Natural killer cell (primary cell): Measurements from ENCODE around the gene GTF3C1. TPM values are rescaled to one million over a fixed set of nuclear protein-coding genes. Genes with fewer than 3 reads are reported as not detected.
"Not testable (repeated sequence)": the region's sequence is repeated elsewhere in the genome, so short reads cannot be mapped to it uniquely, and the experiment has no call there.

ENCODE experiments used
- ATAC-seq, 3 donors: fragments of 150-1000 bp in 2 of 3; fragments of 200-7000 bp in 1 of 3; cut with Tn5 transposase; 1 replicate in 1 of 3; 2 replicates in 2 of 3; pipeline ENCODE4 v1.10.0; 2021; ENCODE audit warnings: mild to moderate bottlenecking in 2 of 3, moderate library complexity in 2 of 3
- DNase-seq, 2 donors: peaks; one replicate each; pipeline versions ENCODE4 v3.0.0 to v3.0.0-alpha.2; 2013 to 2021; ENCODE audit warnings: mixed read lengths in 1 of 2
- H3K27ac ChIP-seq: one replicate; pipeline ENCODE4 v1.5.1; 2013; ENCODE audit warnings: mild to moderate bottlenecking, low read length
- H3K27me3 ChIP-seq: one replicate; pipeline ENCODE4 v1.6.1; 2013; ENCODE audit warnings: low read length; ENCODE audit not compliant: control insufficient read depth, insufficient read depth
- H3K36me3 ChIP-seq: one replicate; pipeline ENCODE4 v1.6.1; 2013; ENCODE audit warnings: low read length; ENCODE audit not compliant: control insufficient read depth, insufficient read depth
- H3K4me1 ChIP-seq: one replicate; pipeline ENCODE4 v1.6.1; 2013; ENCODE audit warnings: low read length; ENCODE audit not compliant: control insufficient read depth, insufficient read depth
- H3K4me3 ChIP-seq: one replicate; pipeline ENCODE4 v1.5.1; 2013; ENCODE audit warnings: low read length
- H3K9me3 ChIP-seq: one replicate; pipeline ENCODE4 v1.6.1; 2013; ENCODE audit warnings: low read length; ENCODE audit not compliant: control insufficient read depth, insufficient read depth
- H3K27ac Mint-ChIP-seq, 2 donors: one replicate each; pipeline ENCODE4 v1.8.0; 2022; ENCODE audit warnings: mild to moderate bottlenecking in 2 of 2, mixed read lengths in 2 of 2, moderate library complexity in 1 of 2
- H3K27me3 Mint-ChIP-seq, 2 donors: one replicate each; pipeline ENCODE4 v1.8.0; 2022; ENCODE audit warnings: low read depth in 2 of 2, mixed read lengths in 2 of 2
- H3K36me3 Mint-ChIP-seq: one replicate; pipeline ENCODE4 v1.8.0; 2022; ENCODE audit warnings: mixed read lengths
- H3K4me1 Mint-ChIP-seq, 2 donors: one replicate each; pipeline ENCODE4 v1.8.0; 2022; ENCODE audit warnings: mixed read lengths in 2 of 2
- H3K4me3 Mint-ChIP-seq: one replicate; pipeline ENCODE4 v1.8.0; 2022; ENCODE audit warnings: mild to moderate bottlenecking, moderate library complexity, mixed read lengths
- H3K9me3 Mint-ChIP-seq, 2 donors: one replicate each; pipeline ENCODE4 v1.8.0; 2022; ENCODE audit warnings: mixed read lengths in 2 of 2
- WGBS: methylation state at CpG from one replicate; pipeline ENCODE4 v1.1.7; 2013; ENCODE audit warnings: missing lambda C conversion rate; ENCODE audit not compliant: insufficient coverage; 5-methylcytosine and 5-hydroxymethylcytosine counted together
- intact Hi-C: fragments of 100-400 bp; cut with micrococcal nuclease; formaldehyde crosslinking; loops from one replicate; pipeline ENCODE4 v1.14.2; 2022
- total RNA-seq, 4 donors: library from RNA; stranded (reverse); fragments of 120-200 nt in 1 of 4; gene quantifications; one replicate each; pipeline versions ENCODE4 v1.2.3 to v1.2.4, GENCODE V29; 2013 to 2022
- TF ChIP-seq, protein P1 (sequence below): fragments of 200-600 bp; IDR thresholded peaks from one replicate; pipeline ENCODE4 v1.8.0; 2022; ENCODE audit warnings: antibody characterized with exemption

Gene GTF3C1
- total RNA-seq, 3 donors from 2014 or later (not counting 1 experiment from before 2014, with no cell fraction given) = 111 to 160 (median 125) TPM

- Mint-ChIP-seq H3K36me3 (no peaks in the 10 kb centered on the region), H3K4me3 (peak overlapping the region; percentile 18), H3K9me3 (no peaks in the 10 kb centered on the region), H3K27ac (peak overlapping the region; percentile 47 to 65), H3K4me1 (peaks cover 21 to 50% of the 10 kb centered on the region in 2 donors), H3K27me3 (no peaks in the 10 kb centered on the region)
- WGBS = over 99% methylated on average over 8 of the region's 8 CpGs
- Histone ChIP-seq H3K9me3 (no peaks in the 10 kb centered on the region), H3K36me3 (peaks cover 82% of the 10 kb centered on the region), H3K4me3 (no peak overlapping the region), H3K4me1 (peaks cover 39% of the 10 kb centered on the region), H3K27me3 (no peaks in the 10 kb centered on the region), H3K27ac (no peak overlapping the region)
- TF ChIP-seq, protein P1, sequence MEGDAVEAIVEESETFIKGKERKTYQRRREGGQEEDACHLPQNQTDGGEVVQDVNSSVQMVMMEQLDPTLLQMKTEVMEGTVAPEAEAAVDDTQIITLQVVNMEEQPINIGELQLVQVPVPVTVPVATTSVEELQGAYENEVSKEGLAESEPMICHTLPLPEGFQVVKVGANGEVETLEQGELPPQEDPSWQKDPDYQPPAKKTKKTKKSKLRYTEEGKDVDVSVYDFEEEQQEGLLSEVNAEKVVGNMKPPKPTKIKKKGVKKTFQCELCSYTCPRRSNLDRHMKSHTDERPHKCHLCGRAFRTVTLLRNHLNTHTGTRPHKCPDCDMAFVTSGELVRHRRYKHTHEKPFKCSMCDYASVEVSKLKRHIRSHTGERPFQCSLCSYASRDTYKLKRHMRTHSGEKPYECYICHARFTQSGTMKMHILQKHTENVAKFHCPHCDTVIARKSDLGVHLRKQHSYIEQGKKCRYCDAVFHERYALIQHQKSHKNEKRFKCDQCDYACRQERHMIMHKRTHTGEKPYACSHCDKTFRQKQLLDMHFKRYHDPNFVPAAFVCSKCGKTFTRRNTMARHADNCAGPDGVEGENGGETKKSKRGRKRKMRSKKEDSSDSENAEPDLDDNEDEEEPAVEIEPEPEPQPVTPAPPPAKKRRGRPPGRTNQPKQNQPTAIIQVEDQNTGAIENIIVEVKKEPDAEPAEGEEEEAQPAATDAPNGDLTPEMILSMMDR = no peak
- intact Hi-C loops = no loop called here
- ATAC-seq (no peak), DNase-seq (no peak)
Measured at GRCh38 chr16:27436065-27436464, 113.6 kb downstream of the GTF3C1 start.

DNA sequence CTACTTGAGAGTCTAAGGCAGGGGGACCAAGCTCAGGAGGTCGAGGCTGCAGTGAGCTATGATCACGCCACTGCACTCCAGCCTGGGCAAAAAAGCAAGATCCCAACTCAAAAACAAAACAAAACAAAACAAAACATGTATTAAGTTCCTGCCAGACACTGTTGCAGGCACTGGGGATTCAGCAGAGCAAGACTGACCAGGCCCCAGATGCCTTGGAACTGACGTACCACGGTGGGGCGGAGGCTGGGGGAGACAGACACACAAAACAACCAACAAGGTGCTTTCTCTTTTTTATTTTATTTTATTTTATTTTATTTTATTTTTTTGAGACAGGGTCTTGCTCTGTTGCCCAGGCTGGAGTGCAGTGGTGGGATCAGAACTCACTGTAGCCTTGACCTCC lies 114.6 kb downstream of the GTF3C1 start:
- intact Hi-C loops, H3K27me3 Mint-ChIP-seq, H3K9me3 ChIP-seq, H3K9me3 Mint-ChIP-seq, H3K27me3 ChIP-seq, H3K4me3 Mint-ChIP-seq, H3K4me3 ChIP-seq, H3K36me3 Mint-ChIP-seq, ATAC-seq, H3K27ac ChIP-seq, H3K27ac Mint-ChIP-seq: not testable (repeated sequence)
- peaks cover 87% of the 10 kb centered on the region for H3K36me3 ChIP-seq
- 94% methylated on average over 3 of the region's 5 CpGs for WGBS
- H3K4me1 ChIP-seq = peaks cover 41% of the 10 kb centered on the region
- peaks cover 19 to 47% of the 10 kb centered on the region in 2 donors for H3K4me1 Mint-ChIP-seq
- DNase-seq = peak in 1 of 2 donors; percentile 0

- DNase-seq (peak in 1 of 2 donors; percentile 7), ATAC-seq (no peak)
- TF ChIP-seq, protein P1 = no peak
- H3K36me3 Mint-ChIP-seq = no peaks in the 10 kb centered on the region
- intact Hi-C loops = no loop called here
- no peak overlapping the region for H3K4me3 ChIP-seq
- H3K9me3 Mint-ChIP-seq = no peaks in the 10 kb centered on the region
- H3K36me3 ChIP-seq = peaks cover 85% of the 10 kb centered on the region
- H3K27me3 ChIP-seq = no peaks in the 10 kb centered on the region
- 96% methylated on average over 16 of the region's 16 CpGs for WGBS
- H3K27me3 Mint-ChIP-seq = no peaks in the 10 kb centered on the region
- no peak overlapping the region for H3K4me3 Mint-ChIP-seq
- H3K4me1 Mint-ChIP-seq = peaks cover 17 to 42% of the 10 kb centered on the region in 2 donors
- H3K27ac Mint-ChIP-seq = peak overlapping the region; percentile 18 to 27
- no peak overlapping the region for H3K27ac ChIP-seq
- H3K9me3 ChIP-seq = no peaks in the 10 kb centered on the region
- peaks cover 39% of the 10 kb centered on the region for H3K4me1 ChIP-seq
Measured at GRCh38 chr16:27434141-27435051, 115.3 kb downstream of the GTF3C1 start.

DNA sequence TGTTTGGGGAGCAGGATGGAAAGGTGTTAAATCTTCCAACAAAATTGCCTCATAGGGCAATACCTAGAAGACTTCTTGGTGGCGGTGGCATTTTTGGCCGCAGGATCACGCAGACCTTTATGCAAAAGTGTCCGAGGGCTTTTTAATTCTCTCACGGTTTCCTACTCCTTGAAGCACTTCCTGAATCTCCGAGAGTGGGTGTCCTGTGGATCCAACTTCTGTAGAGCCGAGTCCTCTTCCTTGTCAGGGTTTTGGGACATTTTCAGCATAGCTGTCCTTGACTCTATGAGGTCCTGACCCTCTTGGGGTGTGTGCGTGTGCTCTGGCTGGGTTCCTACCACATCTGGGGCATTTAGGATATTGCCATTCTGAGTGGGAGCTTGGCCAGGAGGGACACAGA lies 116.1 kb downstream of the GTF3C1 start:
- peaks cover 13 to 38% of the 10 kb centered on the region in 2 donors for H3K4me1 Mint-ChIP-seq
- H3K9me3 Mint-ChIP-seq = no peaks in the 10 kb centered on the region
- H3K36me3 ChIP-seq = peaks cover 78% of the 10 kb centered on the region
- H3K4me1 ChIP-seq = peaks cover 34% of the 10 kb centered on the region
- no peaks in the 10 kb centered on the region for H3K9me3 ChIP-seq
- no peaks in the 10 kb centered on the region for H3K36me3 Mint-ChIP-seq
- no peak overlapping the region for H3K4me3 ChIP-seq
- H3K27me3 ChIP-seq = no peaks in the 10 kb centered on the region
- no peaks in the 10 kb centered on the region for H3K27me3 Mint-ChIP-seq
- intact Hi-C loops = no loop called here
- H3K4me3 Mint-ChIP-seq = no peak overlapping the region
- 85% methylated on average over 8 of the region's 8 CpGs for WGBS
- no peak for ATAC-seq
- peak overlapping the region; percentile 18 to 27 for H3K27ac Mint-ChIP-seq
- TF ChIP-seq, protein P1 = no peak
- H3K27ac ChIP-seq = no peak overlapping the region
- no peak for DNase-seq

DNA sequence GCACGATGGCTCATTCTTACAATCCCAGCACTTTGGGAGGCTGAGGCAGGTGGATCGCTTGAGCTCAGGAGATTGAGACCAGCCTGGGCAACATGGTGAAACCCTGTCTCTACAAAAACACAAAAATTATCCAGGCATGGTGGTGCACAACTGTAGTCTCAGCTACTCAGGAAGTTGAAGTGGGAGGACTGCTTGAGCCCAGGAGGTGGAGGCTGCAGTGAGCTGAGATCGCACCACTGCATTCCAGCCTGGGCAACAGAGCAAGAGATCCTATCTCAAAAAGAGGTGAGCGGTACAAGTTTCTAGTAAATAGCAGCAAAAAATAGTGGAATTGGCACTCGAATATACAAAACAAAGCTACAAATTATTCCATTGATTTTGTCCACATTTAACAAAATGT lies 116.5 kb downstream of the GTF3C1 start:
- Histone ChIP-seq H3K4me1 (peaks cover 34% of the 10 kb centered on the region), H3K36me3 (peaks cover 75% of the 10 kb centered on the region)
- ATAC-seq, H3K4me3 Mint-ChIP-seq, H3K27me3 ChIP-seq, H3K9me3 ChIP-seq, H3K27me3 Mint-ChIP-seq, H3K4me3 ChIP-seq, intact Hi-C loops, H3K9me3 Mint-ChIP-seq, H3K27ac ChIP-seq, H3K36me3 Mint-ChIP-seq: not testable (repeated sequence)
- WGBS = 75% methylated on average over 5 of the region's 5 CpGs
- peak overlapping the region; percentile 46 to 67 for H3K27ac Mint-ChIP-seq
- DNase-seq = peak in 1 of 2 donors; percentile 2
- peaks cover 13 to 34% of the 10 kb centered on the region in 2 donors for H3K4me1 Mint-ChIP-seq
